T-cell (primary cell): ENCODE results near the gene CGNL1. TPM values are rescaled to one million over a fixed set of nuclear protein-coding genes. Genes with fewer than 3 reads are reported as not detected.
A peak's percentile ranks its signal among the peaks of the same experiment; 100 is the strongest.

ENCODE experiments used
- ATAC-seq, 4 experiments: fragments of 200-7000 bp in 3 of 4; fragments of 150-1000 bp in 1 of 4; cut with Tn5 transposase; replicated peaks in 1 of 4; 1 replicate in 3 of 4; 2 replicates in 1 of 4; pipeline ENCODE4 v1.10.0; 2021; ENCODE audit warnings: moderate library complexity in 3 of 4, mild to moderate bottlenecking in 2 of 4, moderate number of reproducible peaks in 1 of 4
- CTCF ChIA-PET, 2 donors: fragments of 300-600 bp; sonication (Branson Sonifier 250); formaldehyde crosslinking; loops; one replicate each; lab custom pipeline; 2022; ENCODE audit warnings: antibody characterized with exemption in 2 of 2; lab: Charles Lee
- POLR2A ChIA-PET, 2 donors: fragments of 300-600 bp; sonication (Branson Sonifier 250); formaldehyde crosslinking; loops; one replicate each; lab custom pipeline; 2022; ENCODE audit warnings: antibody characterized with exemption in 2 of 2; lab: Charles Lee
- DNase-seq, 35 experiments: peaks; one replicate each; pipeline versions ENCODE4 v3.0.0 to v3.0.0-alpha.2; 2013 to 2023
- H3K27ac ChIP-seq: one replicate; pipeline ENCODE4 v1.5.1; 2013; ENCODE audit warnings: low read length
- H3K27me3 ChIP-seq, 2 experiments: replicated peaks in 1 of 2; 1 replicate in 1 of 2; 2 replicates in 1 of 2; pipeline versions ENCODE4 v1.6.1 to v1.7.0; 2013; ENCODE audit warnings: low read length in 1 of 2, mixed read lengths in 1 of 2; ENCODE audit not compliant: control insufficient read depth in 2 of 2, insufficient read depth in 2 of 2; ENCODE audit errors: extremely low read depth in 1 of 2
- H3K36me3 ChIP-seq, 2 donors: 1 replicate in 1 of 2; 2 replicates in 1 of 2; pipeline versions ENCODE4 v1.6.1 to v1.7.0; 2013; ENCODE audit warnings: low read length in 1 of 2; ENCODE audit not compliant: control insufficient read depth in 2 of 2, insufficient read depth in 1 of 2; ENCODE audit errors: extremely low read depth in 1 of 2
- H3K4me1 ChIP-seq, 2 experiments: 1 replicate in 1 of 2; 2 replicates in 1 of 2; pipeline versions ENCODE4 v1.6.1 to v1.7.0; 2013; ENCODE audit warnings: low read length in 2 of 2, mixed read lengths in 1 of 2; ENCODE audit not compliant: insufficient read depth in 2 of 2, control insufficient read depth in 1 of 2; ENCODE audit errors: extremely low read depth in 1 of 2
- H3K4me3 ChIP-seq, 2 donors: 1 replicate in 1 of 2; 2 replicates in 1 of 2; pipeline versions ENCODE4 v1.5.1 to v1.7.0; 2013; ENCODE audit warnings: mild to moderate bottlenecking in 2 of 2, low read length in 1 of 2, moderate library complexity in 1 of 2; ENCODE audit not compliant: control insufficient read depth in 1 of 2; ENCODE audit errors: extremely low read depth in 1 of 2
- H3K9me3 ChIP-seq: 2 replicates; pipeline ENCODE4 v1.7.0; 2013
- H3K27ac Mint-ChIP-seq, 2 donors: one replicate each; pipeline ENCODE4 v1.8.0; 2020 to 2021; ENCODE audit warnings: mild to moderate bottlenecking in 2 of 2, mixed read lengths in 2 of 2
- H3K27me3 Mint-ChIP-seq, 2 donors: one replicate each; pipeline ENCODE4 v1.8.0; 2021 to 2022; ENCODE audit warnings: mixed read lengths in 2 of 2
- H3K36me3 Mint-ChIP-seq: one replicate; pipeline ENCODE4 v1.8.0; 2021; ENCODE audit warnings: mixed read lengths
- H3K4me1 Mint-ChIP-seq, 3 donors: one replicate each; pipeline ENCODE4 v1.8.0; 2020 to 2022; ENCODE audit warnings: mixed read lengths in 3 of 3, mild to moderate bottlenecking in 1 of 3
- H3K4me3 Mint-ChIP-seq, 3 donors: one replicate each; pipeline ENCODE4 v1.8.0; 2020 to 2022; ENCODE audit warnings: mild to moderate bottlenecking in 3 of 3, mixed read lengths in 3 of 3, moderate library complexity in 3 of 3
- H3K9me3 Mint-ChIP-seq, 3 donors: one replicate each; pipeline ENCODE4 v1.8.0; 2020 to 2022; ENCODE audit warnings: mixed read lengths in 3 of 3
- WGBS: methylation state at CpG from one replicate; pipeline ENCODE4 v1.1.5; 2013; ENCODE audit warnings: missing lambda C conversion rate; ENCODE audit not compliant: insufficient coverage; 5-methylcytosine and 5-hydroxymethylcytosine counted together
- total RNA-seq, 35 experiments: library from RNA in 6 of 35; stranded (reverse) in 6 of 35; fragments of 120-200 nt in 1 of 35; gene quantifications; one replicate each; pipeline versions ENCODE4 v1.2.1 to v1.2.4 and lab custom pipeline; 2013 to 2026

CGNL1 gene
- total RNA-seq, 5 donors from 2014 or later (not counting 1 experiment from before 2014, with no cell fraction given): 0.13 to 0.18 (median 0.16) TPM; not detected in 2

- Mint-ChIP-seq H3K27me3 (peaks cover 17% of the 10 kb centered on the region in 2 donors), H3K4me1 (peaks cover 22 to 27% (median 26%) of the 10 kb centered on the region in 3 donors), H3K27ac (no peak overlapping the region), H3K36me3 (peaks cover 9% of the 10 kb centered on the region), H3K9me3 (peaks cover 11 to 14% (median 13%) of the 10 kb centered on the region in 3 donors), H3K4me3 (no peak overlapping the region)
- Histone ChIP-seq H3K36me3 (no peaks in the 10 kb centered on the region), H3K27ac (no peak overlapping the region), H3K4me1 (peaks cover 12 to 14% of the 10 kb centered on the region in 2 experiments), H3K9me3 (no peaks in the 10 kb centered on the region), H3K27me3 (peaks cover 0 to 3% of the 10 kb centered on the region in 2 experiments), H3K4me3 (no peak overlapping the region)
- ATAC-seq (no peak), DNase-seq (no peak)
- WGBS: no CpG with 5 or more reads among the region's 3 CpGs
- CTCF ChIA-PET: no interaction called here
- POLR2A ChIA-PET: interaction anchor here in 1 of 2 donors (0.6 kb wide), 1 partner anchor 9 kb away, joined by 3 read pairs; no protein-coding TSS in a partner anchor
Measured at GRCh38 chr15:57583720-57584119, 207.4 kb downstream of the CGNL1 start.

GRCh38 chr15:57586661-57587424 is 210.5 kb downstream of the CGNL1 start:
- Mint-ChIP-seq H3K4me3 (peak overlapping the region in 2 of 3 donors; percentile 0 to 57), H3K4me1 (peaks cover 29 to 45% (median 45%) of the 10 kb centered on the region in 3 donors), H3K9me3 (peaks cover 11 to 14% (median 13%) of the 10 kb centered on the region in 3 donors), H3K27ac (peak overlapping the region; percentile 85 to 91), H3K36me3 (peaks cover 9% of the 10 kb centered on the region), H3K27me3 (peaks cover 21 to 23% of the 10 kb centered on the region in 2 donors)
- ChIA-PET POLR2A (interaction anchor here in 1 of 2 donors (0.6 kb wide), 1 partner anchor 15 kb away, joined by 3 read pairs; no protein-coding TSS in a partner anchor), CTCF (interaction anchor here in 1 of 2 donors (0.5 to 1.3 kb wide), 4 partner anchors 15 to 309 kb away, joined by 3 to 4 read pairs (median 3); no protein-coding TSS in a partner anchor)
- DNase-seq: peak in 1 of 35 experiments; percentile 31
- peak; percentile 41 to 84 (median 45) for ATAC-seq
- H3K27me3 ChIP-seq: peaks cover 0 to 17% of the 10 kb centered on the region in 2 experiments
- H3K27ac ChIP-seq: peak overlapping the region; percentile 13
- no peaks in the 10 kb centered on the region for H3K36me3 ChIP-seq
- WGBS: no CpG with 5 or more reads among the region's 6 CpGs
- H3K4me3 ChIP-seq: no peak overlapping the region
- peaks cover 12 to 24% of the 10 kb centered on the region in 2 experiments for H3K4me1 ChIP-seq
- no peaks in the 10 kb centered on the region for H3K9me3 ChIP-seq

- ChIA-PET CTCF (no interaction called here), POLR2A (interaction anchor here in 1 of 2 donors (0.6 to 0.7 kb wide), 2 partner anchors 25 to 66 kb away, joined by 3 read pairs; no protein-coding TSS in a partner anchor)
- no peak overlapping the region for H3K4me3 ChIP-seq
- peak overlapping the region in 1 of 2 donors; percentile 44 for H3K27ac Mint-ChIP-seq
- no peaks in the 10 kb centered on the region for H3K9me3 Mint-ChIP-seq
- H3K27me3 Mint-ChIP-seq: peaks cover 17 to 27% of the 10 kb centered on the region in 2 donors
- ATAC-seq (no peak), DNase-seq (no peak)
- peaks cover 12 to 27% of the 10 kb centered on the region in 2 experiments for H3K4me1 ChIP-seq
- peaks cover 35 to 52% (median 45%) of the 10 kb centered on the region in 3 donors for H3K4me1 Mint-ChIP-seq
- no peak overlapping the region for H3K4me3 Mint-ChIP-seq
- no peaks in the 10 kb centered on the region for H3K36me3 ChIP-seq
- H3K27me3 ChIP-seq: peaks cover 0 to 25% of the 10 kb centered on the region in 2 experiments
- no peak overlapping the region for H3K27ac ChIP-seq
- no CpG with 5 or more reads among the region's 1 CpG for WGBS
- no peaks in the 10 kb centered on the region for H3K36me3 Mint-ChIP-seq
- H3K9me3 ChIP-seq: no peaks in the 10 kb centered on the region
Measured at GRCh38 chr15:57589281-57589680, 213.0 kb downstream of the CGNL1 start.

- no peaks in the 10 kb centered on the region for H3K9me3 ChIP-seq
- Mint-ChIP-seq H3K4me1 (peaks cover 35 to 52% (median 45%) of the 10 kb centered on the region in 3 donors), H3K9me3 (no peaks in the 10 kb centered on the region), H3K27ac (peak overlapping the region in 1 of 2 donors; percentile 44), H3K27me3 (peaks cover 17 to 27% of the 10 kb centered on the region in 2 donors), H3K4me3 (peak overlapping the region in 1 of 3 donors; percentile 3), H3K36me3 (no peaks in the 10 kb centered on the region)
- no peak for ATAC-seq
- no peak for DNase-seq
- CTCF ChIA-PET: no interaction called here
- H3K36me3 ChIP-seq: no peaks in the 10 kb centered on the region
- no peak overlapping the region for H3K4me3 ChIP-seq
- H3K4me1 ChIP-seq: peaks cover 12 to 27% of the 10 kb centered on the region in 2 experiments
- POLR2A ChIA-PET: interaction anchor here in 1 of 2 donors (0.7 kb wide), 1 partner anchor 25 kb away, joined by 3 read pairs; no protein-coding TSS in a partner anchor
- no peak overlapping the region for H3K27ac ChIP-seq
- peaks cover 0 to 25% of the 10 kb centered on the region in 2 experiments for H3K27me3 ChIP-seq
- 83% methylated on average over 1 of the region's 2 CpGs for WGBS
Measured at GRCh38 chr15:57589754-57590153, 213.4 kb downstream of the CGNL1 start.

GRCh38 chr15:57591237-57591821 is 215.0 kb downstream of the CGNL1 start:
- Mint-ChIP-seq H3K27ac (peak overlapping the region in 1 of 2 donors; percentile 14), H3K36me3 (no peaks in the 10 kb centered on the region), H3K27me3 (peaks cover 17 to 25% of the 10 kb centered on the region in 2 donors), H3K4me3 (peak overlapping the region; percentile 55 to 78 (median 73)), H3K4me1 (peaks cover 33 to 49% (median 41%) of the 10 kb centered on the region in 3 donors), H3K9me3 (no peaks in the 10 kb centered on the region)
- peaks cover 0 to 30% of the 10 kb centered on the region in 2 experiments for H3K27me3 ChIP-seq
- no peak overlapping the region for H3K27ac ChIP-seq
- peak in 1 of 35 experiments; percentile 4 for DNase-seq
- ATAC-seq: peak in 2 of 4 experiments; percentile 14 to 15
- WGBS: 25% methylated on average over 13 of the region's 18 CpGs
- peaks cover 12 to 25% of the 10 kb centered on the region in 2 experiments for H3K4me1 ChIP-seq
- no peaks in the 10 kb centered on the region for H3K9me3 ChIP-seq
- ChIA-PET CTCF (no interaction called here), POLR2A (no interaction called here)
- peak overlapping the region; percentile 23 to 55 for H3K4me3 ChIP-seq
- H3K36me3 ChIP-seq: no peaks in the 10 kb centered on the region
